HG03108 (cell line): ENCODE measurements around the gene SMAD6.

ENCODE experiments used
- ATAC-seq: cut with Tn5 transposase; IDR thresholded peaks from one replicate; pipeline ENCODE4 v1.9.1; 2021; ENCODE audit warnings: moderate library complexity; ENCODE audit not compliant: unreplicated experiment

Gene SMAD6

DNA sequence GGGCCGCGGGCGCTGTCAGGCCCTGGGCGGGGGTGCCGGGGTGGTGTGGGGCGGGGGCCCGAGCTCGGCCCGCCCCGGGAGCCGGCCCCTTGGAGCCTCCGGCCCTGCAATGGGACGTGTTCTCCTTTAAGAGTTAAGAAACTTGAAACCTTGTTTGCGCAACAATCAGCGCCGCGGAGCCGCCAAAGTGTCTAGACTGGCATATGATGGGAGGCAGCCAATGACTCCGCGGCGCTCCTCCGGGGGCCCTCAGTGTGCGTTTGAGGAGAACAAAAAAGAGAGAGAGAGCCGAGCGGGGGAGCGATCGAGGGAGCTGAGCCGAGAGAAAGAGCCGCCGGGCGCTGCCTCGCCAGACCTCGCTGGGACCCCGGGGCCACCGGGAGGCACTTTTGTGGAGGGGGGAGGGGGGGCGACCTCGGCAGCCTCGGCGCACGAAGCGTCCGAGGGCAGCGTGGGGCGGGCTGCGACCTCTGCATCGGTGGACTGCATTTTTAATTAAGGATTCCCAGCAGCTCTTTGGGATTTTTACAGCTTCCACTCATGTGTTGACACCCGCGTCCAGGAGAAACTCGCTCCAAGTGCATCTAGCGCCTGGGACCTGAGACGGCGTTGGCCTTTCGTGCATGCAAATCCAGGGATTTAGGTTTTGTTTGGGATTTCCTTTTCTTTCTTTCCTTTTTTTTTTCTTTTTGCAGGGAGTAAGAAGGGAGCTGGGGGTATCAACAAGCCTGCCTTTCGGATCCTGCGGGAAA lies at the start of gene SMAD6:
Gene SMAD6 (plus strand): TSS at position 202 of the 752 bp plus-strand sequence. CDS start 1,023 bp downstream, outside the sequence.
- ATAC-seq: peak; percentile 27

DNA sequence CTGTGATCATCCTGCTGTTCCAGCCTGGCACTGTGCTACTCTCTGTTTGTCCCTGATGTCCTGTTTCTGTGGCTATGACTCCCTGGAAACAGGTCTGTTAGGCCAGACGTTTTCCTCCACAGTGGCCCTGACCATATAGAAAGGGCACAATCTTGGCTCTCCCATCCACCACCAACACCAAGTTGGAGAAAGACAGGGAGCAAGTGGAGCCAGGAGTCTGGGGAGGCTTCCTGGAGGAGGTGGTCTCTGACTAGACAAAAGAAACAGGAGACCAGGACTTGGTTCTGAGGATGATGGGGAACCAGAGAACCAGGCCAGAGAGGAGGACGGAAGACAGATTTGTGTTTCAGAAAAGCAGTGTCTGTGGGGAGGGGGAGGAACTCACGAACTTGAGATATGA lies 49.2 kb upstream of the SMAD6 start:
- no peak for ATAC-seq

DNA sequence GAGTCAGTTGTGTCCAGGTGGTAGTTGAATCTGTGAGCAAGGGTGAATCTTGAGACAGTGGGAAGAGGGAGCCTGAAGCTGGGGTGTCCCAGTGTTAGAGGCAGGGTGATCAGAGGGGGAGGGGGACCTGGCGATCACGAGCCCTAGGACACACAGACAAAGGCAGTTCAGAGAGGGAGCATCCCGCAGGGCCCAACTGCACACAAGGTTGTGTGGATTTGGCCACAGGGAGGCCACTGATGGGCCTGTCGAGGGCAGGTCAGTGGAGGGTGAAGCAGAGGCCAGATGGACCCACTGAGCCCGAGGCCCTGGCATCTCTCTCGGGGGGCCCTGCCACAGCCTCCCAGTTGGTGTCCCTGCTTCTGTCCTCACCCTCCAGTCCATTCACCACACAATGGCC lies 48.6 kb upstream of the SMAD6 start:
- no peak for ATAC-seq

DNA sequence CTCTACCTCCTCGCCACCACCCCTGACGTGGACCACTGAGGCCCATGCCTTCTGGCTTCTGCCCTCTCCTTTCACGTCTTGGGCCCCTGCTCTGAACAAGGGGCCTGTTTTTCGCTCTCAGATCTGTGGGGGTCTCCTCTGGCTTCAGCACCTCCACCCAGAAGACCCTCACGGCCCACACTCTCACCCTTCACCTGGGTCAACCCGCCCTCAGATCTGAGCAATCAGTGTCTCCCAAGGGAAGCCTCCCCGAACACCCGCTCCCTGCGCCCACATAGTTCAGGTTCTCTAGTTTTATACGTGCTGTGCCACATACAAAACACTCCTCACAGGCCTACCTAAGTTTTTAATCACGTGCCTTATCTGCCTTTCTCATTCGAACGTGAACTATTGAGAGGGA lies 48.2 kb upstream of the SMAD6 start:
- no peak for ATAC-seq

DNA sequence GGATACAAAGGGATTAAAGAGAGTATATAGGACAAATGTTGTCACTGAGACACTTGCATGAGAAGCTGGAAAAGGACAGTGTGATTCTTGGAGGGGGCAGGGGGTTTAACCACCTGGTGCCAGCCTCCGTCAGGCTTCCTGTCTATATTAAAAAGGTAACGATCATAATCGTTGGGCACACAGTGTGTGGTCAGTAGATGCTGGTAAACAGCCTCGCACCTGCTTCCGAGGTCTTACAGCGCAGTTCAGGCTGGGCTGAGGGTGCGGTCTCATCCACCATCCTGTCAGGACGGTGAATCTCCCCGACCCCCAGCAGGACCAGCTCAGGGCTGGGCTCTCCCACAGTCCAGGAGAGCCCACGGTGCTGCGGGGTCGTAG lies 47.7 kb upstream of the SMAD6 start:
- no peak for ATAC-seq

DNA sequence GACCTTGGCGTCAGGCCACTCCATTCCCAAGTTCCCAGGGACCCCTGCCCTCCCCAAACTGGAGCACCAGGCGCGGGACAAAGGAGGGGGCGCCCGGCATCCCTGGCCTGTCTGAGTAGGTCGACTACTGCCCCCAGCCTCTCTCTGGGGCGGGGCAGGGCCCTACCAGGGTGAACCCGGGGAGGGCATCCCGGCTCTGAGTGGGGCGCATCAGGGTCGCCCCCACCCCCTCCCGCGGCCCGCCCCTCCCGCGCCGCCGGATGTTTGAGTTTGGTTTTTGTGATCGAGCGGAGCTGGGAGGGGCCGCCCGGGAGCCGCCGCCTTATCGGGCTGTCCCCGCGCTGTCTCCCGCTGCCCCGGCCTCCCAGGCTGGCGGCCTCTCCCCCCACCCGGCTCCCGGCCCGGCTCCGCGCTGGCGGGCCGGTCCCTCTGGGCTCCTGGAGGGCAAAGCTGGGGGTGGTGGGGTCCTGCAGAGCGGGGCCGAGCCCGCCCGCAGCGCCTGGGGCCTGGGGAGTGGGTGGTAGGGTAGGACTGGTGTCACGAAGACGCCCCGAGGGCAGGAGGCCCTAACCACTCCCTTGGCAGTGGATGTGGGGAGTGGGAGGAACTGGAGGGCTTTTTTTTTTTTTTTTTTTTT lies 47.2 kb upstream of the SMAD6 start:
- ATAC-seq: no peak

DNA sequence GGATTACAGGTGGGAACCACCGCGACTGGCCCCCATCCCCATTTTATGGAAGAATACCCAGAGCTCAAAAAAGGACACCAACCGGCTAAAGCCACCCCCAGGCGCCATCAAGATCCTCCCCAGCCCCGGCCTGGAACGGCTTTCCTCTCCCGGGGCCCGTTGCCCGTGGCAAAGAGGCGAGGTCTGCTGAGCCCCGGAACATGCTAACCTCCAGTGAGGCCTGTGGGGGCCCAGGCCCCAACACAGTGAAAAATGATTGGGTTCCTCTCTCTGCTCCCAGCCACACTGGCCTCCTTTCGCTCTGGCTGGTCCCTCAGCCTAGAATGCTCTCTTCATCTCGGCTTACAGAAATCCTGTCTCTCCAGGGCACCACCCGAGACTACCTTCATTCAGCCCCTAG lies 46.5 kb upstream of the SMAD6 start:
- ATAC-seq: no peak

DNA sequence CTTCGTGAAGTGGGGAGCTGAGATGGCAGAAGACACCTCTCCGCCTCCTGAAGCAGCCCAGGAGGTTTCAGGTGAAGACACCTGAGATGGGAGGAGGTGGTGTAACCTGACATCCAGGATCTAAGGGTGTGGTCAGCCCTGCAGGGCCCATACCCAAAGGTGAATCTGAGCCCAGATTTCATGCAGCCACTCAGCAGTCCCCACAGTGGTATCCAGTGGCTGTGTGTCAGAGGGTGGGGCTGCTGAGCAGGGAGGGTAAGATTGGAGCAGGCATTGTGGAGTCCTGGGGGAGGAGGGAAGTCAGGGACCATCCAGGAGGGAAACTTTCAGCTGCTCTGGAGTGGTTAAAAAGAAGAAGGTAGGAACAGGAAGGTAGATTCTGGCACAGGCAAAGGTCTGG lies 46.0 kb upstream of the SMAD6 start:
- no peak for ATAC-seq

DNA sequence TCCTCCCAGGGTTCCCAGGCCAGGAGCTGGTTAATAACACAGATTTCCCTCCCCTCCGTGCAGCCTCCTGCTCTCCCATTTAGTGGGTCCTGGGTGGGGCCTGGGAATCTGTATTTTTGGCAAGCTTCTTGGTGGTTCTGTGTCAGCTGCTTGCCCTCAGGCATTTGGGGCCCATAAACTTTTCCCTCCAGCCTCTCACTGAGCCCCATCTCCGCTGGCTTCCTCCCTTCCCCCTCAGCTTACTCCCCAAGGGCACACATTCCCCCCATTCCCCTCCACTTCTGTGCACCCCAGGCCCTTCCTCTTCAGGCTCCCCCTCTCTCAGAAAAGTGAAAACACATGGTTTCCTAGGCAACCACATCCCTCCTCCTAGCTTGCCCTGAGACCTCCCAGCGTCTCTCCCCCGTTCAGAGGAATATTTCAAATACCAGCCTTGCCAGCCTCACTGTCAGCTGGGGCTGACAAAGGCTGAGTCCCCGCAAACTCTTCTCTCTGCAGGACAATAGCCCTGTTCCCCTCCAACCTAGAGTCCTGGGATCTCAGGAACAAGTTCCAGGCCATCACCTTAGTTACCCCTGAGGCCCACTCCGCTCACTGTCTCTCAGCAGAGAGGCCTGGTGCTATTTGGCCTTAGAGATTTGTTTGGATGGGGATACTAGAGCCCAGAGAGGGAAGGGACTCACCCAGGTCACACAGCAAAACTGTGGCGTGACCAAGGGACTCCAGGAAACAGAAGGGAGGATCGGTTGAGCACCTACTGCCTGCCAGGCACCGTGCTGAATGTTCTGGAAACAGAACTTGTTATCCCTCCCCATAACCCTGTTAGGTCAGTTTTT lies 44.6 kb upstream of the SMAD6 start:
- ATAC-seq: no peak

DNA sequence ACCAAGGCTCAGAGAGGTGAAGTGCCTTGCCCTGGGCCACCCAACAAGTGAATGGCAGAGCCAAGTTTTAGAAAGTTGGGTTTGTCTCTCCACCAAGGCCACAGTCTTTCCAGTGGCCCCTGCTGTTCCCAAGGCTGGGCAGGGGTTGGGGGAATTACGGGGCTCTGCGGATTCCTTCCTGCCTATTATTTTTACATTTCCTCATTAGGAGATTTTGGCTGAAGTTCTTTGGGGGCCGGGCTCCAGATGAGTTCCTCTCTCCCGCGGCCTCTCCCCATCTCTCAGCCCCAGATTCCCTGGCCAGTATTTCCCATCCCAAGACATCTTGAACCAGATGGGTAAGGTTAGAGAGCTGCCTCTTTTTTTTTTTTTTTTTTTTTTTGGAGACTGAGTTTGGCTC lies 44.0 kb upstream of the SMAD6 start:
- no peak for ATAC-seq

DNA sequence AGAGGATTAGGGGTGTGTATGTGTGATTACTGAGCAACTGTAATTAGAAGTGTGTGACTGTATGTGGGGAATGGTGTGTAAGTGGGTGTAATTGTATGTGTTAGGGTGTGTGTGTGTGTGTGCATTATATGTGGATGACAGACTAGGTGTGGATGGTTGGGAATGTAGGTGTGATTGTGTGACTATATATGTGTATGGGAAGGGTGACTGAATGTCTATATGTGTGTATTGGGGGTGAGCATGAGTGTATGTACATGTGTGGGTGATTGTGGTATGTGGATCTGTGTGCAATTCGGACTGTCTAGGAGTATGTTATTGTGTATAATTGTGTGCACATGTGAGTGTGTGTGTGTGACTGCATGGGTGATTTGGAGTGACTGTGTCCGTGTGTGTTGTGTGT lies 43.2 kb upstream of the SMAD6 start:
- ATAC-seq: no peak

DNA sequence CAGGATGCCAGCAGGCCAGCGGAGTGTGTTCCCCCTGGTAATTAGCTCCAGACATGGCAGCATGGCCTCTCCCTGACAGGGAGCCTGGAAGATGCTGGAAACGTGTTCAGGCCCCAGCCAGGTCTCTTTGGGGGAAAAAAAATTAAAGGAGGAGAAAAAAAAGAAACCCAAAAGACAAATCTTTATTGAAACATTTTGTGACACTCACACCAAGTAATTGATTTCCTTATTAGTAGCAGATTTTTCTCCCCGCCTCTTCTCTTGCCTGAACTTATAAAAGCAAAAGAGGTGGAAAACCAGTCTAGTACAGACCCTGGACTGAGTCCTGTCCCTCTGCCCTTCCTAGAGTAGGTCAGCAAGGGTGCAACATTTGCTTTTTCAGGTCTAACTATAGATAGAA lies 42.7 kb upstream of the SMAD6 start:
- ATAC-seq: no peak

DNA sequence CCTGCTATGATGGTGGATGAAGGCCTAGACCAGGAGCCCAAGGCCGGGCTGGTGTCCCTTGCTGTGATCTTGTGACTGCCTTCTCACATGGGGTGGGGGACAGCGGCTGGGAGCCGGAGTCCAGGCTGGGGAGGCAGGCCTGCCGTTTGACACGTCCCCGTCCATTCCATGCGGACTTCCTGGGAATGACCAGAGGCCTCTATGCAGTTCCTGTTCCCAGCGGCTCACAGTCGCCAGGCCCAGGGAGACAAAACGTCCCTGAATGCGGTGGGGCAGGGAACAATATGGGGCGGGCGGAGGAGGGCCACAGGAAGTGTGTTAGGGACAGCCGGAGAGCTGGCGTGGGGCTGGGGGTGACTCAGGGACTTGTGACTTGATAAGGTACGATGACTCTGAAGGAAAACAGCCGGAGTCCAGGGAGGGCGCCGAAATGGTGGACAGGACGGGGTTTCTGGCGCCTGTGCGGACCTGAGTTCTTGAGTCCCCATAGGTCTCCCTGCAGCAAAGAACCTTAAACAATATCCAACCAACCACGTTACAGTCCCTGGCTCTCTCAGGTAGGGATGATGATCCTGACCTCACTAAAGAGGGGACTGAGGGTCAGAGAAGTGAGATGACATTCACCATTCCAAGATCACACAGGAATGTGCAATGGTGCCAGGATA lies 40.5 kb upstream of the SMAD6 start:
- ATAC-seq: no peak

DNA sequence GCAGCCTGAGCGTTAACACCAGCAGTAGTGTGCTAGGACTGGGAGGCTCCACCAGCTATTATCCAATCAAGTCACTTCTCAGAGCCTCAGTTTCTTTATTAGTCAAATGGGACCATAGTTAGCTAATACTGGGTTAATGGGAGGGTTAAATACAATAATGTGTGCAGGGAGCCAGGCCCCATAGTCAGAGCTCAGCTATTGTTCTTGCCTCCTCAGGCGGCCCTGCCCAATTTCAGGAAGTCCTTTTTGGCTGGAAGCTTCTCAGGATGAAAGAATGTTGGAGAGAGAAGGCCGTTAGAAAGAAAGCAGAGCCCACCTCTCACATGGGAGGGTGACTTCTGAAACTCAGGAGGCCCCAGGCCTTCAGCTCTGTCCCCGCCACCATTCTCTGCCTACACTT lies 39.5 kb upstream of the SMAD6 start:
- ATAC-seq: no peak

DNA sequence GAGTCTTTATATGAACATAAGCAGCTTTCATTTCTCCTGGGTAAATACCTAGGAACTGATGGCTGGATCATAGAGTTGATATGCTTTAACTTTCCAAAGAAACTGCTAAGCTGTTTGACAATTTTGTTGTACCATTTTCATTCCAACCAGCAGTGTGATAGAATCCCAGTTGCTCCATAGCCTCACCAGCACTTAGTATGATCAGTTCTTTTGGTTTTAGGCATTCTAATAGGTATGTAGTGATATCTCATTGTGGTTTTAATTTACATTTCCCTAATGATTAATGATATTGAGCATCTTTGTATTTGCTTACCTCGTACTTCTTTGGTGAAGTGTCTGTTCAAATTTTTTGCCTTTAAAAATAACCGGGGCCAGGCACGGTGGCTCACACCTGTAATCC lies 38.4 kb upstream of the SMAD6 start:
- ATAC-seq: no peak

DNA sequence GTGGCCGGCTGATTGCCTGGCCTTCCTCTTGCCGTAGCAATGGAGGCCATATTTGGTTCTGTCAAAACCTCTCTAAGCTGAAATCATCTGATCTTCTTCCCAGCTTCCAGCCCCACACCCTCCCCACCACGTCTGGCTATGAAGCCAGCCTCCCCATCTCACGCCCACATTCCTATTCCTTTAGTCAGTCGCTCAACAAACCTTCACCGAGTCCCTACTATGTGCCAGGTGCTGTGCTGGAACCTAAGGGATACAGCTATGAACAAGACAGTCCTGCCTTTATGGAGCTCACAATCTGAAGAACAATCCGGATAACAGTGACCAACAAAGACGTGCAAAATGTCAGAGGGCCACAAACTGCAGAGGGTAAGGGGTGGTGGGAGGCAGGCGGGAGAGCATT lies 31.9 kb upstream of the SMAD6 start:
- no peak for ATAC-seq

DNA sequence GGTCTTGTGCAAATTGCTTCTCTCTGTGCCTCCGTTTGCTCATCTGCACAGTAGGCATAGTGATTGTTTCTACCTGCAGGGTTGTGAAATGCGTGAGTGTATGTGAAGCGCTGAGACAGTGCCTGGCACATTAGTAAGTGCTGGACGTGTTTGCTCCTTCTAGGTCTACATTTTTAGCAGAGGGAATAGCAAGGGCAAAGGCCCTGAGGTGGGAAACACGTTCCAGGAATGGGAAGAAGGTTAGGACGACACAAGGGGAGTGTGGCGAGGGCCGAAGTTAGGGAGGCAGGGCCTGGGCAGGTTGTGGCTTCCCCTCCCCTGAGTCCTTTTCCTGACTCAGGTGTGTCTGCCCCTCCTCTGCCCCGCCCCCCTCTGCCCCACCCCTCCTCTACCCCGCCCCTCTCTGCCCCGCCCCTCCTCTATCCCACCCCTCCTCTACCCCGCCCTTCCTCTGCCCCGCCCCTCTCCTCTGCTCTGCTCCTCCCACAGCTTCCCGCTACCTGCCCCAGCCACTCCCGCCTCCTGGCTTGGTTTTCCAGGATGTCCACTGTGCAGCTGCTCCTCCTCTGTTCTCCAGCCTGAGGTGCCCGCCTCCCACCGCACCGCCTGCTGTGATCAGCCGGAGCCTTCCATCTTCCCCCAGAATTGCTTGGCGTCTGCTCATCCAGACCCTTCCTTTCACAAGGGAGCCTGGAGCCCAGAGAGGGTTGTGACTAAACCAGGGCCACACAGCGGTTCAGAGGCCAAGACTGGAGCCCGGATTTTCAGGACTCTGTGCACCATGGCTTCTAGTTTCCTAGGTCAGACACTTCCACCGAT lies 31.1 kb upstream of the SMAD6 start:
- no peak for ATAC-seq

DNA sequence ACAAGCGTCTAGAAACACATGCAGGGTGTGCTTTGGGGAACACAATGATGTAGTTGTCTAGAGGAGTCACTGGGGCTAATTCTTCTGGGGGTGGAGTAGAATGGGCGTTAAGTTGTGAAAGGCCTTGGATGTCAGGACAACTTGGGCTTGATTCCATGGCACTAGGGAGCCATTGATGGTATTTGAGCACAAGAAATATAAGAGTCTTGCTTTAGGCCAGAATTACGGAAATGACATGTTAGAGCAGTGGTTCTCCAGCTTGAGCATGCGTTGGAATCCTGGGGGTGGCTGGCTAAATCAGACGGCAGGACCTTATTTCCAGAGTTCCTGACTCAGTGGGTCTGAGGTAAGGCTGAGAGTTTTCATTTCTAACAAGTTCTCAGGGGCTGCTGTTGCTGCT lies 29.2 kb upstream of the SMAD6 start:
- no peak for ATAC-seq

DNA sequence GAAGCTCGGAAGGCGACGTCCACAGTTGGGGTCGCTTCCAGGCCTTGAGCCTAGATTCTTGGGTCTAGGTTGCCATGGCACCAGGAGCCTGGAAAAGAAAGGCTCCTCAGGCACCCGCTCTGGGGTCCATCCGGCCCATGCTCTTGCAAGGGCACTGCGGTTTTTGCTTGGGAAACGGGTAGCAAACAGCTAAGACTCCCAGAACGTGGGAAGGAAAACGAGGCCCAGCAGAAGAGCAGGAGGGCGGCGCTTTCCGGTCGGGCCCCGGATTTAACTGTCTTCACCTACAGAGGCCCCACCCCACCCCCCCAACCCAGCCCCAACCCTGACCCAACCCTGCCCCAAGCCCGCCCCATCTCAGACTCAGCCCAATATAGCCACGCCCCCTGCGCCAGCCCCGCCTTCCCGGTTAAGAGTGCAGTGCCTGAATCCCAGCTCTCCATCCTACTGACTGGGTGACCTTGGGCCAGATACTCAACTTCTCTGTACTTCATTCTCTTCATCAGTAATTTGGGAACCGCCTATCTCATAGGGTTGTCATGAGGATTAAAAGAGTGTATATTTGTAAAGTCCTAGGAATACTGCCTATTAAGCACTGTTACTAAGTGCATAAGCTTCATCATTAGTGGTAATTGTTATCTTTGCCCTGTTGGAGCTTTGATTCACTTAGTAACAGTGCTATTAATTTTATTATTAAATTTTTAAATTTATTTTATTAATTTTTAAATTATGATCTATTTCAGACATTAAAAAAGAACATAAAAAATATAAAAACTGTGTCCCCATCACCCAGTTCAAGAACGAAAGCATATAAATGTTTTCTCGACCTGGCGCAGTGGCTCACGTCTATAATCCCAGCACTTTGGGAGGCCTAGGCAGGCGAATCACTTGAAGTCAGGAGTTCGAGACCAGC lies 28.4 kb upstream of the SMAD6 start:
- no peak for ATAC-seq

DNA sequence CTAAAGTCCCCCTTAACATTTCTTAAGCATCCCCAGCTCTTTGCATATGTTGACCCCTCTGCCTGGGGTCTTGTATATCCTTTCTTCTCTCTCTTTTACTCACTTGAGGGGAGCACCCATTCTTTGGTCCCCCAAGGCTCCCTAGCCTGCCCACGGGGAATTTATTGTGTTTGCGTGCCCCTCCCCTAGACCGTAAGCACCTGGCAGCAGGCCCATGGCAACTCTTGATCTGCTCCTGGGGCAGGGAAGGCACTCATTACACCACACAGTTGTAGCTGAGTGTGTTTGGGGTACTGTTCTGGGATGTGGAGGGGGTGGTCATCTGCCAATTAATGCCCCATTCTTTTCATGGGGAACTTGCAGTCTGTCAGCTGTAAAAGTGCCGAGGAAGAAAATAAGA lies 27.3 kb upstream of the SMAD6 start:
- ATAC-seq: no peak
